HG03108 (cell line): ENCODE data around the gene CSF2.

Source experiments
- ATAC-seq: cut with Tn5 transposase; IDR thresholded peaks from one replicate; pipeline ENCODE4 v1.9.1; 2021; ENCODE audit warnings: moderate library complexity; ENCODE audit not compliant: unreplicated experiment

The CSF2 gene

DNA sequence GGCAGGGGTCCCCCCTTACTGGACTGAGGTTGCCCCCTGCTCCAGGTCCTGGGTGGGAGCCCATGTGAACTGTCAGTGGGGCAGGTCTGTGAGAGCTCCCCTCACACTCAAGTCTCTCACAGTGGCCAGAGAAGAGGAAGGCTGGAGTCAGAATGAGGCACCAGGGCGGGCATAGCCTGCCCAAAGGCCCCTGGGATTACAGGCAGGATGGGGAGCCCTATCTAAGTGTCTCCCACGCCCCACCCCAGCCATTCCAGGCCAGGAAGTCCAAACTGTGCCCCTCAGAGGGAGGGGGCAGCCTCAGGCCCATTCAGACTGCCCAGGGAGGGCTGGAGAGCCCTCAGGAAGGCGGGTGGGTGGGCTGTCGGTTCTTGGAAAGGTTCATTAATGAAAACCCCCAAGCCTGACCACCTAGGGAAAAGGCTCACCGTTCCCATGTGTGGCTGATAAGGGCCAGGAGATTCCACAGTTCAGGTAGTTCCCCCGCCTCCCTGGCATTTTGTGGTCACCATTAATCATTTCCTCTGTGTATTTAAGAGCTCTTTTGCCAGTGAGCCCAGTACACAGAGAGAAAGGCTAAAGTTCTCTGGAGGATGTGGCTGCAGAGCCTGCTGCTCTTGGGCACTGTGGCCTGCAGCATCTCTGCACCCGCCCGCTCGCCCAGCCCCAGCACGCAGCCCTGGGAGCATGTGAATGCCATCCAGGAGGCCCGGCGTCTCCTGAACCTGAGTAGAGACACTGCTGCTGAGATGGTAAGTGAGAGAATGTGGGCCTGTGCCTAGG lies at the start of gene CSF2:
CSF2 (plus strand) TSS at position 559 of the 783 bp plus-strand sequence; CDS start at position 594, 35 bp downstream.
- ATAC-seq, result no peak

DNA sequence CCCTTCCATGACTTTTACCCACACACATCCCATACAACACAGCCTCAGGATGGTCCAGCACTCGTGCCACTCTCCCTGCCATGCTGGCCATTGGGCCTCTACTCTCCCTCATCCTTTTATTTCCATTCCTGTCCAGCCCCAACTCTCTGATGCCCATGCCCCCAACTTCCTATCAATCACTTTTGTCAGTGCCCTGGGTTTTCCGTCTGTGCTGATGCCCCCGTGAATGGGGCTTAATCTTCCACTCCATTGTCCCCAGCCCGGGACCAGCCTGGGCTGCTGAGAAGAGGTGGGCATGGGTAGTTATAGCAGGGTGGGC lies 49.5 kb upstream of the CSF2 start:
- ATAC-seq, result no peak

DNA sequence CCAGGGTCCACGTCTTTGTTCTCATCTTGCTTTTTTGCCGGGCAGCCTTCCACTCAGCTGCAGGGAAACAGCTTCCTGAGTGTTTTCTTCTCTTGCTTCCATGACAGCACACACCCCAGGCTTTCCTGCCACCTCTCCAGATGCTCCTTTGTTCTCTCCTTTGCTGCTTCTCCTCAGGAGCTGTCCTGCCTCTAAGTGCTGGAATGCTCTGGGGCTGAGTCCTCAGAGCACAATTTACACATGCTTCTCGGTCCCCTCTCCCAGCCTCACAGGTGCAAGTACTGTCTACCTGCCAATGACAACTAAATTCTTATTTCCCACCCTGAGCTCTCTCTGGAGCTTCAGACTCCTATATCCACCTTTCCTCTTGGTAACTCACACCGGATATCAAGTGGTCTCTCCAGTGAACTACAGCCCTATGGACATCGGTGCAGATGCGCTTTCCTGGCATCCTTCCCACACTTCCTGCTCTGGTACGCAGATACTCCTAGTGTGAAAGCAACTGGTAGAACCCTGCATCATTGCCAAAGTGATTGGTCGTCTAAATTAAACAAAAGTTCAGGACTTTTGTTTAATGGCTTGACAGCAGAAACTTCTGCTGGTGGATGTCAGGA lies 48.7 kb upstream of the CSF2 start:
- ATAC-seq, result no peak

DNA sequence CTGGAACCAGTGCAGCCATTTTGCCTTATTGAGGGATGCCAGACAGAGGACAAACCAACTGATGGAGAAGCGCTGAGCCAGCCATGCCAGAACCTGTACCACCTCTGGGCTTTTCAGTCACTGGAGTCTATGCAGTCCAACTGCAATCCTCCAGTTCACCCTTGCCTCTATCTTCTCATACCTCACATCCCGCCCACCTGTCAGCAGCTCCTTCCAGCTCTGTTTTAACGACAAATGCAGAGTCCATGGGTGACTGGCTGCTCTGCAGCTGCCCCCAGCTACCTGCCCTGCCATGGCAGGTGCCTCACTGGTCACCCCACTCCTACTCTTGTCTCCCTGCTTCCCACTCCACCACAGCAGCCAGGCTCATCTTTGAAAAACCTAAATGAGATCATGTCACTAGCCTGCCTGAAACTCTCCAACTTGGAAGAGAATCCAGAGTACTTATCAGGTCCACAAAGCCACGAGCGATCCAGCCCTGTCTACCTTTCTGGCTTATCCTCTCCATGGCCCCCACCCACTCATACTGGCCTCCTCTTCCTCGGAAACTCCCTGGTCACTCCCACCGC lies 48.1 kb upstream of the CSF2 start:
- no peak for ATAC-seq

- ATAC-seq, result no peak
Measured at GRCh38 chr5:132026516-132027008, 47.0 kb upstream of the CSF2 start.

DNA sequence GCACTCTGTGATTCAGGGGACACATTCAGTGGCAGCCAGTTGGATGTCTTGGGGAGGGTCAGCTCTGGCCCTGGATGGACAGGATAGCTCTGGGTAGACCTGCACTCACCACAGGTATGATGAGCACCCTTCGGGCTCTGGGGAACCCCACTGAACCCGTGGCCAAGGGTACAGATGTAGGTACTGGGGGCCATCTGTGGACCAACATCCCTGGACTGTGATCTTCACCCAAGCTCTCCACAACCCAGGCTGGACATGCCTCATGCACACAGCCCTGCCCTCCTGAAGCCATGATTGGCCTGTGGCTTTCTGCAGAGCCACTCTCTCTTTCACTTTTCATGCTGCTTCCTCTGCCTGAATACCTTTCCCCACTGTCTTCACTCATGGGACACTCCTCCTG lies 46.6 kb upstream of the CSF2 start:
- no peak for ATAC-seq

DNA sequence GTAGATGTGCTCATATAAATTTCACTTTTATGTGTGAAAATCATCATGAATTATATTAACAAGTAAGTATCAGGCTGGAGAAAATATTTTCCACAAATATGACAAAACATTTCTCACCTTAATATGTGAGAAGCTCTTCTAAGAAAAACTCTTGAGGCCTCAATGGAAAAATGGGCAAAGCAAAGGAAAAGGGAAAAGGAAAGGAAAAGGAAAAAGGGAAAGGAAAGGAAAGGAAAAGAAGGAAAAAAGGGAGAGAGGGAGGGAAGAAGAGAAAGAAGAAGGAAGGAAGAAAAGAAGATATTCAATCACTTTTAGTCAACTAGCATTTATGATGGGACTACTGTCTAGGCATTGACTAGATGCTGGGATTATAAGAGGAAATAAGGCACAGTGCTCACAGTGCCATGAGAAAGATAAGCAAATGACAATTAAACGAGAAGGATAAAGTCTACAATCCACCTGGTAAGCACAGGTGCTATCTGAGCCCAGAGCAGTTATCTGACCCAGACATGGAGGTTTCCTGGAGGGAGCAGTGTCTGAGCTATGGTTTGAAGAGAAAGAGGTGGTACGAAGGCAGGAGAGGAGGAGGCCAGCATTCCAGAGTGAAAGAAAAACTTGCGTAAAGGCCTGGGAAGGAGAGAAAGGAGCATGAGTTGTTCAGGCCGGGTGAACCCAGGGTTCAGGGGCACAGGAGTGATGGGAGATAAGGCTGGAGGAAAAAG lies 43.8 kb upstream of the CSF2 start:
- ATAC-seq, result no peak

- ATAC-seq, result no peak
Measured at GRCh38 chr5:132030610-132031009, 43.0 kb upstream of the CSF2 start.

GRCh38 chr5:132032196-132032595 lies 41.4 kb upstream of the CSF2 start:
- no peak for ATAC-seq

DNA sequence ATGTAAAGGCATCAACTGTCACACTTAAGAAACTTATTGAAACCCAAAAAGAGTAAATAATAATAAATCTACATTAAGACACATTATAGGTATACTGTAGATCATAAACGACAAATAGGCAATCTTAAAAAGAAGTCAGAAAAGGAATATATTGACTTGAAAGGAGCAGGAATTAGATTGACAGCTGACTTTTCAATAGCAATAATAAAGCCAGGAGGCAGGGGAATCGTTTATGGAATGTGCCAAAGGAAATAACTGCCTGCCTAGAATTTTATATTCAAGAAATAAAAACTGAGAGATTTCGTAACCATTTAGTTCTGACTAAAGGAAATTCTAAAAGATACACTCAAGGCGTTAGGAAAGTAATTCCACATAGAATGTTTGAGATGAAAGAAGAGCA lies 40.5 kb upstream of the CSF2 start:
- ATAC-seq, result no peak

DNA sequence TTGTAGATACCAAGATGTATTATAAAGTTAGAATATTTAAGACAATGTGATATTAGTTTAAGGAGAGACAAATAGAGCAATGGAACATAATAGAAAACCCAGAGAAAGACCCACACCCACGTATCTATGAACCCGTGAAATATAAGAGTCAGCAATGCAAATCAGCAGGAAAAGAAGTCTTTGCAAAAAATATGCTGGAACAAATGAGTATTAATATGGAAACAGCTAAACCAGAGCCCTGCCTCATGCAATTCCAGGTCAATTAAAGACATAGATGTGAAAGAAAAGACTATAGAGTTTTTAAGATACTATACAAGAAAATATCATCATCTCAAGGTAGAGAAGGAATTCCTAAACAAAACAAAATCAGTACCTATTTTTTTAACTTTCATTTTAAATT lies 36.2 kb upstream of the CSF2 start:
- no peak for ATAC-seq

GRCh38 chr5:132044207-132044606 lies 29.4 kb upstream of the CSF2 start:
- ATAC-seq, result no peak

- no peak for ATAC-seq
Measured at GRCh38 chr5:132046880-132047299, 26.7 kb upstream of the CSF2 start.

GRCh38 chr5:132049093-132049492 lies 24.5 kb upstream of the CSF2 start:
- ATAC-seq, result no peak

DNA sequence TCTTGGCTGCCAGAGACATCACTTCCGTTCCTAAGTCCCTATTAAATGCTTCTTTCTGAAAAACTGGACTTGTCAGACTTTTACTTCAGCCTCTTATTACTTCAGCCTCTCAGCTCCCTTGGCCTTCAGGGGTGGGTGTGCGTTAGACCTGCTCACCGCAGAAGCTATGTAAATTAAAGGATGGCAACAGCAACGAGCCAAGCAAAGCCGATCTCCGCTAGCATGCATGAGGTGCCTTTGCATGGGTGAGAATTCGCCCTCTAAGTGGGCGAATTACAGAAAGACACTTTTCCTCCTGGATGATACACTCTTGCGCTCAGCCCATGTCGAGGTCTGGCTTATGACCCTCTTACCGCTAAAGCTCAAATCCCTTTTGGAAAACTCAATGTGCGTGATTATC lies 24.0 kb upstream of the CSF2 start:
- no peak for ATAC-seq

GRCh38 chr5:132050136-132050535 lies 23.5 kb upstream of the CSF2 start:
- no peak for ATAC-seq

DNA sequence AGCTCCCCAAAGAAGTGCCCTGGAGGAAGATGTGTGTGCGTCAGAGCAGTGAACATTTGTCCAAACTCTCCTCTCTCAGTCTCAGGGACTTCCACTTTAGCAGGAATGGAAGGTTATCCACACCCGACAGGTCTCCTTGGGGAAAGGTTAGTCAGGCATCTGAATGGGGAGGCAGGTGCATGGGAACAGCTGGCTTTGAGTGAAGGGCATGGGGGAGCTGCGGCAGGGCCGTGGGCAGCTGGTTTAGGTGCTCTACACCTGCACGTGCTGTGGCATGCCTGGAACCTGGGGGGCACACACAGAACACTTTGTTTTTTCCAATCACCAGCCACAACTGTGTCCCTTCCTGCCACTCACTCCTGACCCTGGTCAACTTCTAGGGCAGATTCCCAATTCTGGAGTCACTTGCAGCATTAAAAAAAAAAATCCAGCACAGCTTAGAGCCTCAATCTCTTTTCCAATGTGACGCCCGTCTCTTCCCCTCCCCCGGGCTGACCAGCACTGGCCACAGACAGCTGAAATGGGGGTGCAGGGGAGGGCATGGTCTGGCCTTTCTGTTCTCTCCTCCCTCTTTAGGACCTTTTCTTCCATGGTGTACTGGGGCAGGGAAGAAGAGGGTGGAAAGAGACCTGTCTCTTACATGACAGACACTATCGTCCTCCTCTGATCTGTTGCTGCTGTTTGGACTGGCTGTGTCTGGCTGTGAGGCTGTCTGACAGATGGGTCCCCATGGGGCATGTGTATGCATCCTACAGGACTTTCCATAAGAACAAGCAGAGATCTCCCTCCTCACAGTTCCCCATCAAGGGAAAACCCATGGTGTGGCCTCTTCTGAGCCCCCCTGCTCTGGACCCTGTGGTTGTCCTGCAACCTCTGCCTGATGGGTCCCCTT lies 22.7 kb upstream of the CSF2 start:
- ATAC-seq, result no peak

- no peak for ATAC-seq
Measured at GRCh38 chr5:132052520-132052919, 21.1 kb upstream of the CSF2 start.

DNA sequence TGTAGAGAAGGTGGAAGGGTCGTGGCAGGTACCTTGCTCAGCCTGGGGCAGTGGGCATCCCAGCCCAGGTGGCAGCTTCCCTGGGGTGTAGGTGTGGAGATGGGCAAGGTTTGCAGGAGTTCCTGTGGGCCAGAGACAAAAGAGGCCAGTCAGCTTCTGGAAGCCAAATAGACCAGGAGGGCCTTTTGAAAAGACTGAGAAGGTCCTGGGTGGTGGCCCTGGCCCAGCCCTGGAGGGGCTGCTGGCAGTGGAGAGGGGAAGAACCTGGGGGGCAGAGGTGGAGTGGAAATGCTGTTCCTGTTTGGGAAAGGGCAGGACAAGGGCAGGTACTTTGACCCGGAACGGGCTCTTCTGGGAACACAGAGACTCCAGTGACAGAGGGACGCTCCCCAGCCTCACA lies 20.1 kb upstream of the CSF2 start:
- ATAC-seq, result no peak

- ATAC-seq, result no peak
Measured at GRCh38 chr5:132054031-132054696, 19.4 kb upstream of the CSF2 start.
